GM23248 (cell line): ENCODE data around the gene LTBP3.

Experiments
- EZH2 ChIP-seq: fragments of 200-600 bp; sonication (generic); IDR thresholded peaks from 2 replicates; pipeline ENCODE4 v1.6.1; 2018; ENCODE audit warnings: antibody characterized with exemption, mild to moderate bottlenecking; ENCODE audit not compliant: insufficient read depth, poor library complexity, severe bottlenecking
- EZH2phosphoT487 ChIP-seq: fragments of 200-600 bp; sonication (generic); IDR thresholded peaks from 2 replicates; pipeline ENCODE4 v1.6.1; 2018; ENCODE audit warnings: antibody characterized with exemption, moderate library complexity, mild to moderate bottlenecking, low read depth; ENCODE audit not compliant: insufficient read depth

DNA sequence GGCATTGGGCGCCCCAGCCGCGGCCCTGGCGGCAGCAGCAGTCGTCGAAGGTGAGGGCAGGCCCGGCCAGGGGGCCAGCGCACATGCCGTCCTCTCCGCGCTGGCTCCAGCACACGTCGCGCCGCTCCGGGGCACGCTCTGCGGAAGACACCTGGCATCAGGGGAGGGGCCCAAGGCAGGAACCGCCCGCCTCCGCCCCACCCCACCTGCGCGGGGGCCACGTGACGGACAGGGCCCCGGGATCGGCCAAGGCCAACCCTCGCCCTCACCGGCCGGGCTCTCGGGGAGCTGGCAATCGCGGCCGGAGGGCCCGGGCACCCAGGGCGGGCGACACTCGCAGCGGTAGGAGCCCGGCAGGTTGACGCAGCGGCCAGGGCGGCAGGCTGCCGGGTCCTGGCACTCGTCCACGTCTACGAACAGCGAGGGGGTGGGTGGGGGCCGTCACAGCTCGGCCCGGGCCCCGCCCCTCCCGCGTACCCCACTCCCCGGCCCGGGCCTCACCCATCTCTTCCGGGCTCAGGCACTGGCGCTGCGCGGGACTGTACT, 18.3 kb downstream of the LTBP3 start:
- TF ChIP-seq EZH2, result no peak
- no peak for TF ChIP-seq EZH2phosphoT487
